ENCODE data around the gene ERF. TPM values are rescaled to one million over a fixed set of nuclear protein-coding genes. Genes with fewer than 3 reads are reported as not detected.

Gene ERF
- total and polyA plus RNA-seq, 2 of the 4 experiments (the other 2 are of a cell fraction), result 5.2 to 32.4 TPM

DNA sequence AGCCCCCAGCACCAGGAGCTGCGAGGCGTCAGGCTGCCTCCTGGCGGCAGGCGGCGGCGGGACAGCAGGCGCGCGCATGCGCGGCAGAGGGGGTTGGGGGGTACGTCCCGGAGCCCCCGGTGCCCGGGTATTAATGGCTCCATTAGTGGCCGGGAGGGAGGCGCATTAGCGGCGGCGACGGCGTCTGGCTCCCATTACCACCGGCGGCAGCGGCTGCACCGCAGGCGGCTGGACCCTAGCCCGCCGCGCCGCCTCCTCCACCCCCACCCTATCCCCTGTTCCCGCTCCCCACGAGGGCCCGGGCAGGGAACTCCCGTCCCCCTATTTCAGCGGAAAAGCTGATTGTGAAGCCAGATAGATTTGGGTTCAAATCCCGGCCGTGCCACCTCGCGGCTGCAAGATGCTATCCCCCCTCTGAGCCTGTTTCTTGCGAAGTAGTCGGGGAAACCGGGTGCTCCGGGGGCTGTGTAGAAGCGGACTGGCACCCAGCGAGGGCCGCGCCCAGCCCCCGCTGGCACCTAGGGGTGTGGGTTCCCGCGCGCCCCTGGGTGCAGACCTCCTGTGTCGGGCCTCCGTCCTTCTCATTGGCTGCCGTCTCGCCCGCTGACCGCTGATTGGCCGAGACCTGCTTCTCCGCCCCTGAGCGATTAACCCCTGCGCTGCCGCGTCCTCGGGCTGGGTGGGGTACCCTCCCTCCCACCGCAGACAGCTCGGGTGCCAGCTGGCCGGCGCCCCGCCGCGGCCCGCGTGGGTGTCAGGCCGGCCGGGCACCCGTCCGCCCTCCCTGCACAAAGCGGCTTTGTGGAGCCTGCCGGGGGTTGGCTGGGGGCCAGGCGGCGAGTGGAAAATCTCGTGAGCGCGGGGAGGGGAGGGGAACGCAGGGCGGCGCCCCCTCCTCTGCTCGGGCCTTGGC is 25.2 kb upstream of the ERF start:
- Histone ChIP-seq H2BK15ac (ENCODE audit: low read depth, low read length) (no peak overlapping the region), H3K18ac (ENCODE audit: low read depth, low read length) (no peak overlapping the region), H3K9me1 (ENCODE audit: insufficient read depth, low read length) (peaks cover 17% of the 10 kb centered on the region), H4K8ac (ENCODE audit: low read depth in 2 of 2, low read length in 2 of 2) (peak overlapping the region in 1 of 2 experiments; percentile 74; a peak in 2 of 4 replicates), H3K9me3 (ENCODE audit: control insufficient read depth, insufficient read depth, low read length) (no peaks in the 10 kb centered on the region), H3K36me3 (ENCODE audit: control insufficient read depth, insufficient read depth, low read length) (peaks cover 9% of the 10 kb centered on the region; the same call in 1 of the 2 replicates), H3K14ac (replicated peaks; ENCODE audit: low read depth, low read length) (peak overlapping the region; percentile 63), H4K91ac (ENCODE audit: insufficient read depth, low read depth, low read length) (peak overlapping the region; percentile 59; the same call in 1 of the 2 replicates), H3K27ac (ENCODE audit: insufficient read depth, low read length) (peak overlapping the region; percentile 93), H3K4ac (ENCODE audit: low read depth, low read length) (peak overlapping the region; percentile 83), H2AK5ac (ENCODE audit: low read depth, low read length) (peak overlapping the region; percentile 95), H3K23ac (ENCODE audit: low read depth, low read length) (peak overlapping the region; percentile 33; the same call in 1 of the 2 replicates), H2AK9ac (replicated peaks; ENCODE audit: low read depth, low read length, poor library complexity) (peak overlapping the region; percentile 97), H4K5ac (ENCODE audit: low read depth, low read length) (no peak overlapping the region), H3K79me1 (ENCODE audit: low read depth in 1 of 2, low read length in 2 of 2) (peaks cover 38 to 76% of the 10 kb centered on the region in 2 experiments), H3K27me3 (ENCODE audit: control insufficient read depth, insufficient read depth, low read length) (no peaks in the 10 kb centered on the region), H2BK20ac (ENCODE audit: low read depth, low read length) (no peak overlapping the region), H3K56ac (ENCODE audit: extremely low read depth, insufficient read depth, low read length) (peak overlapping the region; percentile 68), H2BK120ac (ENCODE audit: low read depth, low read length) (no peak overlapping the region; the same call in 1 of the 2 replicates), H2AFZ (replicated peaks; ENCODE audit: low read length, poor library complexity) (peak overlapping the region; percentile 90), H3K9ac (ENCODE audit: low read depth, low read length) (peak overlapping the region; percentile 87), H3K4me2 (ENCODE audit: low read depth, low read length) (peak overlapping the region; percentile 89), H2BK5ac (ENCODE audit: low read depth, low read length, poor library complexity, severe bottlenecking) (peak overlapping the region; percentile 81), H3K4me3 (ENCODE audit: insufficient read depth, low read depth, low read length) (peak overlapping the region; percentile 65), H3K4me1 (ENCODE audit: control insufficient read depth, insufficient read depth, low read length) (peaks cover 50% of the 10 kb centered on the region), H4K20me1 (ENCODE audit: insufficient read depth, low read length) (peaks cover 44% of the 10 kb centered on the region)
- intact Hi-C loops (cut with micrococcal nuclease), result loop anchor here (1.0 to 2.0 kb wide), 2 partner anchors 25 to 34 kb away; partner anchors contain the start of gene ERF
- ATAC-seq (ENCODE audit: low read depth) (peak; percentile 47), DNase-seq (peak; percentile 83)
- ChIA-PET CTCF (interaction anchor here (0.6 to 3.6 kb wide), 6 partner anchors 10 to 1993 kb away, joined by 3 to 29 read pairs (median 4); partner anchors contain the start of gene CIC), POLR2A (ENCODE audit: unreplicated experiment) (no interaction called here)
- dilution Hi-C loops (cut with HindIII; ENCODE audit: low sequenced_read_pairs, unreplicated experiment), result no loop called here
- BruUV-seq (replicated peaks), result no TSS peak
- WGBS, 2 experiments (ENCODE audit: extremely low coverage in 2 of 2, insufficient read length in 1 of 2), result 1% methylated on average over 33 of the region's 89 CpGs; no CpG with 5 or more reads in 1 of the 2 experiments
- in situ Hi-C loops (cut with MboI; ENCODE audit: low sequenced_read_pairs), result no loop called here
- peak; percentile 87 for TF ChIP-seq MAZ (IDR thresholded peaks at IDR 0.05; ENCODE audit: borderline replicate concordance, low read depth, low read length)
- TF ChIP-seq, protein P1, sequence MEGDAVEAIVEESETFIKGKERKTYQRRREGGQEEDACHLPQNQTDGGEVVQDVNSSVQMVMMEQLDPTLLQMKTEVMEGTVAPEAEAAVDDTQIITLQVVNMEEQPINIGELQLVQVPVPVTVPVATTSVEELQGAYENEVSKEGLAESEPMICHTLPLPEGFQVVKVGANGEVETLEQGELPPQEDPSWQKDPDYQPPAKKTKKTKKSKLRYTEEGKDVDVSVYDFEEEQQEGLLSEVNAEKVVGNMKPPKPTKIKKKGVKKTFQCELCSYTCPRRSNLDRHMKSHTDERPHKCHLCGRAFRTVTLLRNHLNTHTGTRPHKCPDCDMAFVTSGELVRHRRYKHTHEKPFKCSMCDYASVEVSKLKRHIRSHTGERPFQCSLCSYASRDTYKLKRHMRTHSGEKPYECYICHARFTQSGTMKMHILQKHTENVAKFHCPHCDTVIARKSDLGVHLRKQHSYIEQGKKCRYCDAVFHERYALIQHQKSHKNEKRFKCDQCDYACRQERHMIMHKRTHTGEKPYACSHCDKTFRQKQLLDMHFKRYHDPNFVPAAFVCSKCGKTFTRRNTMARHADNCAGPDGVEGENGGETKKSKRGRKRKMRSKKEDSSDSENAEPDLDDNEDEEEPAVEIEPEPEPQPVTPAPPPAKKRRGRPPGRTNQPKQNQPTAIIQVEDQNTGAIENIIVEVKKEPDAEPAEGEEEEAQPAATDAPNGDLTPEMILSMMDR (conservative IDR thresholded peaks at IDR 0.05; ENCODE audit: low read depth, low read length), result peak; percentile 88
- TF ChIP-seq CHD1 (IDR thresholded peaks at IDR 0.05; ENCODE audit: low read depth, low read length), result no peak
- TF ChIP-seq, protein P2, sequence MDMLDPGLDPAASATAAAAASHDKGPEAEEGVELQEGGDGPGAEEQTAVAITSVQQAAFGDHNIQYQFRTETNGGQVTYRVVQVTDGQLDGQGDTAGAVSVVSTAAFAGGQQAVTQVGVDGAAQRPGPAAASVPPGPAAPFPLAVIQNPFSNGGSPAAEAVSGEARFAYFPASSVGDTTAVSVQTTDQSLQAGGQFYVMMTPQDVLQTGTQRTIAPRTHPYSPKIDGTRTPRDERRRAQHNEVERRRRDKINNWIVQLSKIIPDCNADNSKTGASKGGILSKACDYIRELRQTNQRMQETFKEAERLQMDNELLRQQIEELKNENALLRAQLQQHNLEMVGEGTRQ (IDR thresholded peaks at IDR 0.05; ENCODE audit: low read depth, low read length), result no peak
- TF ChIP-seq MAFK (IDR thresholded peaks at IDR 0.05; ENCODE audit: low read depth, low read length), result no peak
- peak; percentile 30; the same call in 1 of the 2 replicates for TF ChIP-seq BHLHE40 (IDR thresholded peaks at IDR 0.05; ENCODE audit: low read depth, low read length)
- TF ChIP-seq RFX5 (IDR thresholded peaks at IDR 0.05; ENCODE audit: low read depth, low read length), result 0 out of 2 replicates have a peak, but pooled peaks have one; percentile 29
- TF ChIP-seq SMC3 (IDR thresholded peaks at IDR 0.05; ENCODE audit: low read depth, low read length), result peak; percentile 75
- TF ChIP-seq, protein P3, sequence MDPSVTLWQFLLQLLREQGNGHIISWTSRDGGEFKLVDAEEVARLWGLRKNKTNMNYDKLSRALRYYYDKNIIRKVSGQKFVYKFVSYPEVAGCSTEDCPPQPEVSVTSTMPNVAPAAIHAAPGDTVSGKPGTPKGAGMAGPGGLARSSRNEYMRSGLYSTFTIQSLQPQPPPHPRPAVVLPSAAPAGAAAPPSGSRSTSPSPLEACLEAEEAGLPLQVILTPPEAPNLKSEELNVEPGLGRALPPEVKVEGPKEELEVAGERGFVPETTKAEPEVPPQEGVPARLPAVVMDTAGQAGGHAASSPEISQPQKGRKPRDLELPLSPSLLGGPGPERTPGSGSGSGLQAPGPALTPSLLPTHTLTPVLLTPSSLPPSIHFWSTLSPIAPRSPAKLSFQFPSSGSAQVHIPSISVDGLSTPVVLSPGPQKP (IDR thresholded peaks at IDR 0.05; ENCODE audit: borderline replicate concordance, low read depth, low read length), result no peak
- TF ChIP-seq RAD21 (IDR thresholded peaks at IDR 0.05; ENCODE audit: low read length), result peak; percentile 81
